Measurements from ENCODE around the gene EPB41L4B.
"Not testable (repeated sequence)": the region's sequence is repeated elsewhere in the genome, so short reads cannot be mapped to it uniquely, and the experiment has no call there.

EPB41L4B gene

DNA sequence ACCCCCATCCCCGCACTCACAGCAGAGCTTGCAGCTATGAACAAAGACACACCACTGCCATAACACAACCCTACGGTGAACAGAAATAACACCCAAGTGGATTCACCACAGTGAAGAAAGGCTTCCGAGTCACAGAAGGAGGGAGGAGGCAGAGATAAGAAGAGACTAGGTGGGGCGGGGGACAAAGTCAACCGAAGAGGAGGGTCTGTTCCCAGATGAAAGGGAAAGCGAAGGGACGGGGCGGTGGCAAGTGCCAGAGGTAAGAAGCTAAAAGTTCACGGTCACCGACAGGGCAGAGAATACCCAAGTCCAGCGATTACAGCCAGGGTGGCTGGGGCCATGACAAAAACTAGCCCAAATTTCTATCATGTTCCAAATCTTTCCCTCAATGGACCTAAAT lies 21.0 kb downstream of the EPB41L4B start:
- no peaks in the 10 kb centered on the region for H3K36me3 ChIP-seq (ENCODE audit: insufficient read depth, low read length)
- no peaks in the 10 kb centered on the region for H3K27me3 ChIP-seq (ENCODE audit: insufficient read depth, low read length)
- H3K4me3 ChIP-seq (ENCODE audit: low read depth, low read length), result no peak overlapping the region
- H3K79me2 ChIP-seq (ENCODE audit: control insufficient read depth, insufficient read depth, low read length, unreplicated experiment), result no peaks in the 10 kb centered on the region
- H3K4me1 ChIP-seq (ENCODE audit: control insufficient read depth, insufficient read depth, low read length, unreplicated experiment), result peaks cover 19% of the 10 kb centered on the region
- H2AFZ ChIP-seq (ENCODE audit: low read length, unreplicated experiment), result no peak overlapping the region
- H3K27ac ChIP-seq (ENCODE audit: low read depth, low read length), result no peak overlapping the region

GRCh38 chr9:109297899-109298298 lies 23.0 kb downstream of the EPB41L4B start:
- H3K27ac ChIP-seq (ENCODE audit: low read depth, low read length), result no peak overlapping the region
- H3K79me2 ChIP-seq (ENCODE audit: control insufficient read depth, insufficient read depth, low read length, unreplicated experiment), result no peaks in the 10 kb centered on the region
- H3K36me3 ChIP-seq (ENCODE audit: insufficient read depth, low read length), result no peaks in the 10 kb centered on the region
- peaks cover 7% of the 10 kb centered on the region for H3K4me1 ChIP-seq (ENCODE audit: control insufficient read depth, insufficient read depth, low read length, unreplicated experiment)
- no peak overlapping the region for H2AFZ ChIP-seq (ENCODE audit: low read length, unreplicated experiment)
- no peak overlapping the region for H3K4me3 ChIP-seq (ENCODE audit: low read depth, low read length)
- H3K27me3 ChIP-seq (ENCODE audit: insufficient read depth, low read length), result no peaks in the 10 kb centered on the region

DNA sequence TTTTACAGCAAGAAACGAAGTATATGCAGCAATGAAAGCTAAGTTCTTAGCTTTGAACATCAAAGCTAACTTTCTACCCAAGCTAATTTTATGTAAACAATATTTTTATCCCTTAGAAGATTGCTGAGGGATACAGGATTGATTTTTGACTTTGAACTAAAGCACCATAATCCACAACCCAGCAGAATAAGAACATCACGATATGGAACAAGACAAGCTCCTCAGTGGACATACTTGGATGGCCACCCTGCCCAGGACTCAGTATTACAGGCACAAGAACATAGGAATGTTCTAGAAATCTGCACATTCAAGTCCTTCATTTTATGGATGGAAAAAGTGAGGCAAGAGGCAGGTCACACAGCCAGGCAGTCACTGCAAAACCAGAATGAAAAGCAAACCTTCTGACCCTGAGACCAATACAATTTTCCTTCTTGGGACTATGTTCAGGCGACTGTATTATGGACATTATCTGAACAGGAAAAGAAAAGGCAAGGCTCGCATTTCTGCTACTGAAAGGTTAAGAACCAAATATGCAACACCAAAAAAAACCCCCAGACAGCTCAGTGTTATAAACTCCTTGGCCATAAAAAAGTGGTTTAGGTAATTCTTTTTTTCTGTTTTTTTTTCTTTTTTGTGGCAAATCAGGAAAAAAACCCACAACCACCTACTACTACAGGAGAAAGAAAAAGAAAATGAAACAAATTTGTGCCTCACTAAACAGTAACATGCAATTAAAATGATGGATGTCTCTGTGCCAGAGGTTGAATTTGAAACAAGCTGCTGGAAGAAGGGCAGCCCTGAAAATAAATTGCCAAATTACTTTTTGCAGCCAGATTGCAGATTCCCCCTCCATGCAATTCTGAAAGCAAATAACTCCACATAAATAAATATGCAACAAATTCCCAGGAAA lies 25.4 kb downstream of the EPB41L4B start:
- no peaks in the 10 kb centered on the region for H3K79me2 ChIP-seq (ENCODE audit: control insufficient read depth, insufficient read depth, low read length, unreplicated experiment)
- H3K27me3 ChIP-seq (ENCODE audit: insufficient read depth, low read length), result no peaks in the 10 kb centered on the region
- no peak overlapping the region for H3K4me3 ChIP-seq (ENCODE audit: low read depth, low read length)
- H2AFZ ChIP-seq (ENCODE audit: low read length, unreplicated experiment), result no peak overlapping the region
- no peak overlapping the region for H3K27ac ChIP-seq (ENCODE audit: low read depth, low read length)
- H3K4me1 ChIP-seq (ENCODE audit: control insufficient read depth, insufficient read depth, low read length, unreplicated experiment), result peaks cover 7% of the 10 kb centered on the region
- H3K36me3 ChIP-seq (ENCODE audit: insufficient read depth, low read length), result no peaks in the 10 kb centered on the region

- Histone ChIP-seq H3K27me3 (ENCODE audit: insufficient read depth, low read length) (no peaks in the 10 kb centered on the region), H2AFZ (ENCODE audit: low read length, unreplicated experiment) (no peak overlapping the region), H3K79me2 (ENCODE audit: control insufficient read depth, insufficient read depth, low read length, unreplicated experiment) (no peaks in the 10 kb centered on the region), H3K36me3 (ENCODE audit: insufficient read depth, low read length) (no peaks in the 10 kb centered on the region), H3K27ac (ENCODE audit: low read depth, low read length) (no peak overlapping the region), H3K4me1 (ENCODE audit: control insufficient read depth, insufficient read depth, low read length, unreplicated experiment) (peaks cover 11% of the 10 kb centered on the region), H3K4me3 (ENCODE audit: low read depth, low read length) (no peak overlapping the region)
Measured at GRCh38 chr9:109290385-109290784, 30.5 kb downstream of the EPB41L4B start.

DNA sequence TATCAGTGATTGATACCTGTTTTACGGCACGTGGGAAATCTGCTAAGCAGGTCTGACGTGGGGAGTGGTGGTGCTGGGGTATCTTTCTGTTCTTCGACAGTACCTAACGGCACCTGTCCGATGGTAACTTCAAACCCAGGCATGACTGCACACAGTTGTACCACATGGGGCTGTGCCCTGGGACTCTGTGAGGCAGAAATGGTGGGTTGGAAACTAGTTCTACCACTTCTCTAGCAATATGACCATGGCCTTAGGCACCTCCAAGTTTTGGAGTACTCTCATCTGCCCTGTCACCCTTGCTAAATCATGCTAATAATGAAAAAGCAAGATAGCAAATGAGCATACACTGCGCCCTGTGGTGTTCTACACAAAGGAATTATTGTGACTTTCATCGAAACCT lies 30.9 kb downstream of the EPB41L4B start:
- H3K27me3 ChIP-seq (ENCODE audit: insufficient read depth, low read length), result no peaks in the 10 kb centered on the region
- H3K79me2 ChIP-seq (ENCODE audit: control insufficient read depth, insufficient read depth, low read length, unreplicated experiment), result no peaks in the 10 kb centered on the region
- no peaks in the 10 kb centered on the region for H3K36me3 ChIP-seq (ENCODE audit: insufficient read depth, low read length)
- H3K27ac ChIP-seq (ENCODE audit: low read depth, low read length), result no peak overlapping the region
- H3K4me1 ChIP-seq (ENCODE audit: control insufficient read depth, insufficient read depth, low read length, unreplicated experiment), result peaks cover 11% of the 10 kb centered on the region
- no peak overlapping the region for H3K4me3 ChIP-seq (ENCODE audit: low read depth, low read length)
- H2AFZ ChIP-seq (ENCODE audit: low read length, unreplicated experiment), result no peak overlapping the region

- H3K36me3 ChIP-seq (ENCODE audit: insufficient read depth, low read length), result no peaks in the 10 kb centered on the region
- H2AFZ ChIP-seq (ENCODE audit: low read length, unreplicated experiment), result no peak overlapping the region
- no peaks in the 10 kb centered on the region for H3K27me3 ChIP-seq (ENCODE audit: insufficient read depth, low read length)
- H3K27ac ChIP-seq (ENCODE audit: low read depth, low read length), result no peak overlapping the region
- H3K4me1 ChIP-seq (ENCODE audit: control insufficient read depth, insufficient read depth, low read length, unreplicated experiment), result peaks cover 11% of the 10 kb centered on the region
- no peak overlapping the region for H3K4me3 ChIP-seq (ENCODE audit: low read depth, low read length)
- no peaks in the 10 kb centered on the region for H3K79me2 ChIP-seq (ENCODE audit: control insufficient read depth, insufficient read depth, low read length, unreplicated experiment)
Measured at GRCh38 chr9:109289186-109289585, 31.7 kb downstream of the EPB41L4B start.

DNA sequence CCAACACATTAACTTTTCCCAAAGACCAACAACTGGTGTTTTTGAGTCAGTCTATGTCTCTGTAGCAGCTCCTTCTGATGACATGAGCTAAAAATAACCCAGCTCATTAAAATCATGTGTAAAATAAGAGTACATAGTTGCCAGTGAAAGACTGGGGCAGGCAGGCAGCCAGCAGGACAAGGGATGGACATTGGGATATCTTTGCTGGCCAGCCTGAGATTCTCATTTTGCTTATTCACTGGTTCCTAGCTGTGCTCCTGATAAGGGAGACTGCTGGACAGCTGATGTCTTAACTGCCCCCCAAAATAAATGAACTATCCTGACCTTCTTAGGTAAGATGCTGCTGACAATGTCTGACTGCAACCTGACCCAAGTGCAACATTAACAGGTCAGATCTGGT lies 33.9 kb downstream of the EPB41L4B start:
- no peaks in the 10 kb centered on the region for H3K27me3 ChIP-seq (ENCODE audit: insufficient read depth, low read length)
- H3K4me3 ChIP-seq (ENCODE audit: low read depth, low read length), result no peak overlapping the region
- no peaks in the 10 kb centered on the region for H3K36me3 ChIP-seq (ENCODE audit: insufficient read depth, low read length)
- no peak overlapping the region for H2AFZ ChIP-seq (ENCODE audit: low read length, unreplicated experiment)
- no peaks in the 10 kb centered on the region for H3K79me2 ChIP-seq (ENCODE audit: control insufficient read depth, insufficient read depth, low read length, unreplicated experiment)
- H3K27ac ChIP-seq (ENCODE audit: low read depth, low read length), result peak overlapping the region; percentile 12; the same call in 1 of the 2 replicates
- H3K4me1 ChIP-seq (ENCODE audit: control insufficient read depth, insufficient read depth, low read length, unreplicated experiment), result peaks cover 11% of the 10 kb centered on the region

DNA sequence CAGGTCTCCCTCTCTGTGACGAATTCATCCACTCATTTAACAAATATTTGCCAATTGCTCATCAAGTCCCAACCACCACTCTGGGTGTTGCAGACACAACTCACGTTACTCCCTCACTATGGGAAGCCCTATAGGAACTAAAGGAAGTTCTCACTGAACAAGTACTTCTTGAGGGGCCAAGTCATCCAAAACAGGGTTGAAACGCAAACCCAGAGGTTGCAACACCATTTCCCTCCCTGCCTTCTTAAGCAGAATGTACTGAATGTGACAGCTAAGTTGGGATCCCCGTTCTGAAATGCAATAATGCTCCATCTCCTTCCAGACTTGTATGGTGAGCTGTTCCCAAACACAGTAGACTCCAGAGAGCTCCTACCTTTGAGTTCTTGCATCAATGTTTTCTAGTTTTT lies 34.3 kb downstream of the EPB41L4B start:
- H3K36me3 ChIP-seq (ENCODE audit: insufficient read depth, low read length), result no peaks in the 10 kb centered on the region
- no peak overlapping the region for H3K4me3 ChIP-seq (ENCODE audit: low read depth, low read length)
- H3K4me1 ChIP-seq (ENCODE audit: control insufficient read depth, insufficient read depth, low read length, unreplicated experiment), result peaks cover 11% of the 10 kb centered on the region
- peak overlapping the region; percentile 12; the same call in 1 of the 2 replicates for H3K27ac ChIP-seq (ENCODE audit: low read depth, low read length)
- H2AFZ ChIP-seq (ENCODE audit: low read length, unreplicated experiment), result no peak overlapping the region
- H3K79me2 ChIP-seq (ENCODE audit: control insufficient read depth, insufficient read depth, low read length, unreplicated experiment), result no peaks in the 10 kb centered on the region
- no peaks in the 10 kb centered on the region for H3K27me3 ChIP-seq (ENCODE audit: insufficient read depth, low read length)

- not testable (repeated sequence) for H3K36me3 ChIP-seq (ENCODE audit: insufficient read depth, low read length); H3K27me3 ChIP-seq (ENCODE audit: insufficient read depth, low read length); H2AFZ ChIP-seq (ENCODE audit: low read length, unreplicated experiment); H3K4me3 ChIP-seq (ENCODE audit: low read depth, low read length); H3K27ac ChIP-seq (ENCODE audit: low read depth, low read length); H3K79me2 ChIP-seq (ENCODE audit: control insufficient read depth, insufficient read depth, low read length, unreplicated experiment)
- peaks cover 11% of the 10 kb centered on the region for H3K4me1 ChIP-seq (ENCODE audit: control insufficient read depth, insufficient read depth, low read length, unreplicated experiment)
Measured at GRCh38 chr9:109283672-109284071, 37.2 kb downstream of the EPB41L4B start.

DNA sequence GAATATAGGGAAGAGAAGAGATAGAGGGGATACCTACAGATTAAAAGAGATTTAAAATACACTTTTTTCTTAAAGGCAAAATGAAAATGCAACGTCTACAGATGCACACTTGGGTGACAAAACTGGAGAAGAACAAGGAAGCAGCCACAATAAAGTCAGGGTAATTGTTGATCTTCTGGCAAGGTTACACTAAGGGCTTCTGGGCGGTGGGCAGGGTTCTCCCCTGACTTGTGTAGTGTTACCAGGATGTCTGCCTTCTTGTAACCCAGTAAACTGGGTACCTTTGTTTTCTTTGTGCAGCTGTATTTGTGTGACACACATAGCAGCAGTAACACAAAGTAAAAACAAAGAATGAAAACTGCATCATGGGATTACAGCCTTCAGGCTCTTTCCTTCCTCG lies 37.8 kb downstream of the EPB41L4B start:
- Histone ChIP-seq H3K27ac (ENCODE audit: low read depth, low read length) (no peak overlapping the region), H3K27me3 (ENCODE audit: insufficient read depth, low read length) (no peaks in the 10 kb centered on the region), H2AFZ (ENCODE audit: low read length, unreplicated experiment) (no peak overlapping the region), H3K4me3 (ENCODE audit: low read depth, low read length) (no peak overlapping the region), H3K36me3 (ENCODE audit: insufficient read depth, low read length) (no peaks in the 10 kb centered on the region), H3K4me1 (ENCODE audit: control insufficient read depth, insufficient read depth, low read length, unreplicated experiment) (peaks cover 11% of the 10 kb centered on the region), H3K79me2 (ENCODE audit: control insufficient read depth, insufficient read depth, low read length, unreplicated experiment) (no peaks in the 10 kb centered on the region)

DNA sequence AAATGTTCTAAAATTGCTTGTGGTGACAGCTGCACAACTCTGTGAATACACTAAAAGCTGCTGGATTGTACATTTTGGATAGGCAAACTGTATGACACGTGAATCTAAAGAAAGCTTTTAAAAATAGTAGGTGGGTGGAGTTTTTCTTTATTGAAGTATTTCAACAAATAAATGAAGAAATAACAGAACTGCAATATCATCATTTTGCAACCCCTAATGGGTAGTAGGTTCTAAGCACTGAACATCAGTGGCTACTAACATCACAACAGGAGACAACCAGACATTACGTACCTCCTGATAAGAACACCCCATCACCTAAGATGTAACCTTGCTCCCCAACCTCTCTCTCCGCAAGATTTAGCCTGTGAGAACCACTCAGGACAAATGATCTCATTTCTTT lies 38.6 kb downstream of the EPB41L4B start:
- H3K36me3 ChIP-seq (ENCODE audit: insufficient read depth, low read length), result no peaks in the 10 kb centered on the region
- H3K4me1 ChIP-seq (ENCODE audit: control insufficient read depth, insufficient read depth, low read length, unreplicated experiment), result peaks cover 11% of the 10 kb centered on the region
- no peak overlapping the region for H3K27ac ChIP-seq (ENCODE audit: low read depth, low read length)
- H3K79me2 ChIP-seq (ENCODE audit: control insufficient read depth, insufficient read depth, low read length, unreplicated experiment), result no peaks in the 10 kb centered on the region
- no peaks in the 10 kb centered on the region for H3K27me3 ChIP-seq (ENCODE audit: insufficient read depth, low read length)
- H3K4me3 ChIP-seq (ENCODE audit: low read depth, low read length), result no peak overlapping the region
- H2AFZ ChIP-seq (ENCODE audit: low read length, unreplicated experiment), result no peak overlapping the region

All from ACC112 (cell line).